HepG2 (cell line): ENCODE results near the gene MAPK11. TPM values are rescaled to one million over a fixed set of nuclear protein-coding genes. Genes with fewer than 3 reads are reported as not detected.

Experiments used
- ATAC-seq: fragments of 200-7000 bp; cut with Tn5 transposase; 3 replicates; pipeline ENCODE4 v1.9.1; 2020; ENCODE audit warnings: mild to moderate bottlenecking, moderate library complexity
- BruUV-seq: library from RNA; stranded (reverse); fragments of 400-500 nt; replicated peaks from 2 replicates; lab custom pipeline; 2021; lab: Mats Ljungman, UMichigan
- CTCF ChIA-PET: fragments of 300-600 bp; formaldehyde crosslinking; extraction: SDS; loops from one replicate; lab custom pipeline; 2021; ENCODE audit warnings: low total read pairs, inconsistent platforms, low intra/inter-chr PET ratio; lab: Yijun Ruan, JAX
- POLR2A ChIA-PET: fragments of 350-600 bp; sonication (Branson Sonifier 250); formaldehyde crosslinking; loops from one replicate; lab custom pipeline; 2020; ENCODE audit warnings: antibody characterized with exemption, inconsistent platforms; lab: Yijun Ruan, JAX
- DNase-seq: peaks from one replicate; pipeline ENCODE4 v3.0.0-alpha.2; 2015; ENCODE audit warnings: low spot score
- FAIRE-seq: peaks from 3 replicates; lab custom pipeline; 2011; peaks lifted over from hg19 to GRCh38; lab: Jason Lieb, UNC
- H2AFZ ChIP-seq: one replicate; pipeline ENCODE4 v1.6.1; 2011; ENCODE audit warnings: low read length, inconsistent platforms
- H3K27ac ChIP-seq: fragments of 300-600 bp; 3 replicates; pipeline ENCODE4 v1.8.0; 2011; ENCODE audit warnings: mixed run types, mild to moderate bottlenecking, mixed read lengths, low read length, inconsistent platforms; ENCODE audit not compliant: insufficient read depth; ENCODE audit errors: extremely low read length
- H3K27me3 ChIP-seq, 2 experiments: fragments of 200-600 bp in 1 of 2; 2 replicates in 1 of 2; 3 replicates in 1 of 2; pipeline versions ENCODE4 v1.6.0 to v1.8.0; 2011; ENCODE audit warnings: low read length in 2 of 2, mild to moderate bottlenecking in 2 of 2, moderate library complexity in 2 of 2, inconsistent platforms in 1 of 2; ENCODE audit not compliant: insufficient read depth in 2 of 2, control insufficient read depth in 1 of 2
- H3K36me3 ChIP-seq, 2 experiments: fragments of 200-600 bp in 1 of 2; replicated peaks in 1 of 2; 2 replicates in 1 of 2; 3 replicates in 1 of 2; pipeline versions ENCODE4 v1.5.1 to v1.8.0; 2011; ENCODE audit warnings: low read length in 2 of 2, inconsistent platforms in 1 of 2; ENCODE audit not compliant: insufficient read depth in 2 of 2, control insufficient read depth in 1 of 2
- H3K4me1 ChIP-seq: 2 replicates; pipeline ENCODE4 v1.5.1; 2012; ENCODE audit warnings: low read length, inconsistent platforms; ENCODE audit not compliant: insufficient read depth
- H3K4me2 ChIP-seq: 2 replicates; pipeline ENCODE4 v1.6.0; 2011; ENCODE audit warnings: low read depth, low read length, inconsistent platforms
- H3K4me3 ChIP-seq, 3 experiments: fragments of 200-600 bp in 1 of 3; sonication (generic), shearing (Covaris generic) in 1 of 3; replicated peaks in 1 of 3; 2 replicates each; pipeline ENCODE4 v1.5.1; 2011 to 2016; ENCODE audit warnings: low read length in 3 of 3, inconsistent platforms in 2 of 3, low read depth in 2 of 3, mild to moderate bottlenecking in 2 of 3, control low read depth in 1 of 3, mixed read lengths in 1 of 3; ENCODE audit not compliant: insufficient read depth in 1 of 3
- H3K79me2 ChIP-seq: one replicate; pipeline ENCODE4 v1.6.1; 2011; ENCODE audit warnings: low read length, inconsistent platforms; ENCODE audit not compliant: insufficient read depth
- H3K9ac ChIP-seq: 2 replicates; pipeline ENCODE4 v1.6.0; 2011; ENCODE audit warnings: mild to moderate bottlenecking, low read depth, low read length, inconsistent platforms; ENCODE audit not compliant: insufficient read depth
- H3K9me3 ChIP-seq: 2 replicates; pipeline ENCODE4 v1.5.1; 2012; ENCODE audit warnings: mild to moderate bottlenecking, low read length
- H4K20me1 ChIP-seq: 2 replicates; pipeline ENCODE4 v1.6.0; 2011; ENCODE audit warnings: inconsistent platforms, mild to moderate bottlenecking, low read length, moderate library complexity; ENCODE audit not compliant: insufficient read depth
- BRD4 ChIP-seq: sonication (generic); formaldehyde crosslinking; IDR thresholded peaks from 2 replicates; pipeline ENCODE4 v1.4.0; 2020; ENCODE audit warnings: missing genetic modification reagents
- HNF4G ChIP-seq, 2 experiments: sonication (generic) in 1 of 2; formaldehyde crosslinking in 1 of 2; IDR thresholded peaks; 2 replicates each; pipeline versions ENCODE4 v1.4.0 to v1.6.1; 2011 to 2020; ENCODE audit warnings: borderline replicate concordance in 2 of 2, low read depth in 2 of 2, mild to moderate bottlenecking in 2 of 2, low read length in 1 of 2, missing genetic modification reagents in 1 of 2, moderate library complexity in 1 of 2
- IRF2 ChIP-seq: IDR thresholded peaks from 2 replicates; pipeline ENCODE4 v1.6.1; 2018; ENCODE audit warnings: missing genetic modification reagents, missing compliant biosample characterization
- NRL ChIP-seq: sonication (generic); formaldehyde crosslinking; IDR thresholded peaks from 2 replicates; pipeline ENCODE4 v1.5.0; 2020; ENCODE audit warnings: missing genetic modification reagents, mild to moderate bottlenecking, moderate library complexity, borderline replicate concordance
- PHF8 ChIP-seq: sonication (generic); formaldehyde crosslinking; IDR thresholded peaks from 2 replicates; pipeline ENCODE4 v1.5.0; 2020; ENCODE audit warnings: missing genetic modification reagents
- SMAD3 ChIP-seq: sonication (generic); formaldehyde crosslinking; IDR thresholded peaks from 2 replicates; pipeline ENCODE4 v1.4.0; 2020; ENCODE audit warnings: missing genetic modification reagents
- ZNF33A ChIP-seq: sonication (generic); formaldehyde crosslinking; IDR thresholded peaks from 2 replicates; pipeline ENCODE4 v1.5.1; 2020; ENCODE audit warnings: missing genetic modification reagents, mild to moderate bottlenecking, moderate library complexity, borderline replicate concordance
- WGBS: methylation state at CpG from one replicate; pipeline ENCODE4 v1.1.6; 2017; ENCODE audit warnings: low lambda C conversion rate; 5-methylcytosine and 5-hydroxymethylcytosine counted together
- in situ Hi-C: cut with HindIII; loops from 2 replicates; pipeline ENCODE4 v1.10.0; 2017; ENCODE audit warnings: low pct_unique_long_range_greater_than_20kb; ENCODE audit not compliant: extremely low pct_ligation_motif_present
- intact Hi-C: fragments of 100-400 bp; cut with micrococcal nuclease; formaldehyde crosslinking; loops from one replicate; pipeline ENCODE4 v1.10.0; 2022; ENCODE audit not compliant: unreplicated experiment
- polyA plus RNA-seq, 8 experiments: library from polyadenylated mRNA; depleted of rRNA in 3 of 8; stranded (reverse) in 7 of 8; unstranded in 1 of 8; fragments of >200 nt; fragmentation: Illumina TruSeq in 4 of 8; extraction: Trizol in 4 of 8; gene quantifications; 2 replicates each; pipeline versions ENCODE4 v1.2.1 to v1.2.3, GENCODE V29; 2011 to 2016; ENCODE audit warnings: low read depth in 4 of 8, missing spikeins in 1 of 8, mixed read lengths in 1 of 8; ENCODE audit not compliant: insufficient read depth in 1 of 8
- total RNA-seq, 5 experiments: library from RNA; depleted of rRNA; stranded (reverse); fragments of >200 nt; fragmentation: Illumina TruSeq; extraction: Trizol; gene quantifications; 2 replicates each; pipeline ENCODE4 v1.2.3, GENCODE V29; 2016; ENCODE audit warnings: low read depth in 1 of 5
- TF ChIP-seq, protein P1 (sequence below): sonication (generic); formaldehyde crosslinking; IDR thresholded peaks from 2 replicates; pipeline ENCODE4 v1.9.0; 2021; ENCODE audit warnings: missing genetic modification reagents, borderline replicate concordance
- TF ChIP-seq, protein P2 (sequence below): fragments of 450-650 bp; IDR thresholded peaks from 2 replicates; pipeline ENCODE4 v1.6.1; 2016

MAPK11 gene
- total and polyA plus RNA-seq, 2 of the 13 experiments (the other 11 are each of a cell fraction or from before 2014, with no cell fraction given), result 0.15 to 0.17 TPM

DNA sequence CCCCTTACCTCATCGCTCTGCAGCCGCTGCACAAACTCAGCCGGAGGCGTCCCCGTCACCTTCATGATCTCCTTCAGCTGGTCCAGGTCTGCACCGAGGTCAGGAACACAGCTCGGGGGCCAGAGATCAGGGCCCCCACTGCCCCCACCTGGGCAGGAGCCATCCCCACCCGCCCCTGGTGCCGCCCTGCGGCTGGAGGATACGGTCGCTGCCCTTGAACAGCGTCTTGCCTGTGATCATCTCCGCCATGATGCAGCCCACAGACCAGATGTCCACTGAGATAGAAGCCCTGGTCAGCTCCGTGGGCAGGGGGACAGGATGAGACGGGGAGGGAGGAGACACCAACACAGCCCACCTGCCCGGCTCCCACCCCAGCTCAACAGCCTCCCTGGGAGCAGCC lies 14.6 kb downstream of the MAPK11 start:
- in situ Hi-C loops, result no loop called here
- intact Hi-C loops, result no loop called here
- WGBS, result 96% methylated on average over 10 of the region's 17 CpGs
- no peak overlapping the region for H3K27ac ChIP-seq
- DNase-seq (no peak), FAIRE-seq (no peak), ATAC-seq (no peak)
- ChIA-PET POLR2A (no interaction called here), CTCF (no interaction called here)
- no peaks in the 10 kb centered on the region for H3K27me3 ChIP-seq
- no peak overlapping the region for H3K4me2 ChIP-seq
- no peak overlapping the region for H3K4me3 ChIP-seq
- no peak overlapping the region for H3K9ac ChIP-seq
- no TSS peak for BruUV-seq
- H4K20me1 ChIP-seq, result no peaks in the 10 kb centered on the region
- TF ChIP-seq IRF2 (CRISPR knock-in tag), result no peak
- TF ChIP-seq, protein P1, sequence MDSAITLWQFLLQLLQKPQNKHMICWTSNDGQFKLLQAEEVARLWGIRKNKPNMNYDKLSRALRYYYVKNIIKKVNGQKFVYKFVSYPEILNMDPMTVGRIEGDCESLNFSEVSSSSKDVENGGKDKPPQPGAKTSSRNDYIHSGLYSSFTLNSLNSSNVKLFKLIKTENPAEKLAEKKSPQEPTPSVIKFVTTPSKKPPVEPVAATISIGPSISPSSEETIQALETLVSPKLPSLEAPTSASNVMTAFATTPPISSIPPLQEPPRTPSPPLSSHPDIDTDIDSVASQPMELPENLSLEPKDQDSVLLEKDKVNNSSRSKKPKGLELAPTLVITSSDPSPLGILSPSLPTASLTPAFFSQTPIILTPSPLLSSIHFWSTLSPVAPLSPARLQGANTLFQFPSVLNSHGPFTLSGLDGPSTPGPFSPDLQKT (CRISPR knock-in tag), result no peak
- TF ChIP-seq HNF4G (IDR thresholded peaks at IDR 0.05; ENCODE audit: borderline replicate concordance, low read depth, low read length), result no peak
- TF ChIP-seq HNF4G (CRISPR knock-in tag; IDR thresholded peaks at IDR 0.05; ENCODE audit: borderline replicate concordance, low read depth), result no peak
- TF ChIP-seq PHF8 (CRISPR knock-in tag), result no peak
- TF ChIP-seq, protein P2, sequence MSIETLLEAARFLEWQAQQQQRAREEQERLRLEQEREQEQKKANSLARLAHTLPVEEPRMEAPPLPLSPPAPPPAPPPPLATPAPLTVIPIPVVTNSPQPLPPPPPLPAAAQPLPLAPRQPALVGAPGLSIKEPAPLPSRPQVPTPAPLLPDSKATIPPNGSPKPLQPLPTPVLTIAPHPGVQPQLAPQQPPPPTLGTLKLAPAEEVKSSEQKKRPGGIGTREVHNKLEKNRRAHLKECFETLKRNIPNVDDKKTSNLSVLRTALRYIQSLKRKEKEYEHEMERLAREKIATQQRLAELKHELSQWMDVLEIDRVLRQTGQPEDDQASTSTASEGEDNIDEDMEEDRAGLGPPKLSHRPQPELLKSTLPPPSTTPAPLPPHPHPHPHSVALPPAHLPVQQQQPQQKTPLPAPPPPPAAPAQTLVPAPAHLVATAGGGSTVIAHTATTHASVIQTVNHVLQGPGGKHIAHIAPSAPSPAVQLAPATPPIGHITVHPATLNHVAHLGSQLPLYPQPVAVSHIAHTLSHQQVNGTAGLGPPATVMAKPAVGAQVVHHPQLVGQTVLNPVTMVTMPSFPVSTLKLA, result no peak
- no peak for TF ChIP-seq ZNF33A (CRISPR knock-in tag)
- TF ChIP-seq SMAD3 (CRISPR knock-in tag), result no peak
- no peak for TF ChIP-seq BRD4 (CRISPR knock-in tag)
- no peak for TF ChIP-seq NRL (CRISPR knock-in tag)
- TF ChIP-seq, all 625 proteins: peak for 0
- peaks cover 3% of the 10 kb centered on the region in 2 experiments; a peak in 1 of 5 replicates for H3K36me3 ChIP-seq
- H3K4me1 ChIP-seq, result peaks cover 39% of the 10 kb centered on the region
- H2AFZ ChIP-seq, result no peak overlapping the region
- H3K79me2 ChIP-seq, result no peaks in the 10 kb centered on the region
- H3K9me3 ChIP-seq, result no peaks in the 10 kb centered on the region
